Ishikawa (cell line): ENCODE results near the gene TBC1D20.

Source experiments
- CEBPB ChIP-seq: IDR thresholded peaks from 2 replicates; pipeline ENCODE4 v1.6.1; 2012
- CREB1 ChIP-seq: IDR thresholded peaks from 2 replicates; pipeline ENCODE4 v1.6.1; 2012; ENCODE audit warnings: low read depth
- EGR1 ChIP-seq: IDR thresholded peaks from 2 replicates; pipeline ENCODE4 v1.6.1; 2012
- EP300 ChIP-seq: IDR thresholded peaks from 2 replicates; pipeline ENCODE4 v1.6.1; 2012; ENCODE audit warnings: borderline replicate concordance
- FOXM1 ChIP-seq: IDR thresholded peaks from 2 replicates; pipeline ENCODE4 v1.6.1; 2012; ENCODE audit warnings: low read depth, borderline replicate concordance
- MAX ChIP-seq: IDR thresholded peaks from 2 replicates; pipeline ENCODE4 v1.6.1; 2012
- NFIC ChIP-seq: IDR thresholded peaks from 2 replicates; pipeline ENCODE4 v1.6.1; 2012
- RAD21 ChIP-seq: IDR thresholded peaks from 2 replicates; pipeline ENCODE4 v1.6.1; 2012; ENCODE audit warnings: low read depth
- REST ChIP-seq: IDR thresholded peaks from 2 replicates; pipeline ENCODE4 v1.6.1; 2012; ENCODE audit warnings: low read depth, mild to moderate bottlenecking
- TAF1 ChIP-seq: IDR thresholded peaks from 2 replicates; pipeline ENCODE4 v1.6.1; 2012; ENCODE audit warnings: low read depth, mild to moderate bottlenecking
- TCF12 ChIP-seq: IDR thresholded peaks from 2 replicates; pipeline ENCODE4 v1.6.1; 2012; ENCODE audit warnings: low read depth
- TEAD4 ChIP-seq: IDR thresholded peaks from 2 replicates; pipeline ENCODE4 v1.6.1; 2012
- YY1 ChIP-seq: IDR thresholded peaks from 2 replicates; pipeline ENCODE4 v1.6.1; 2012; ENCODE audit warnings: low read depth
- ZBTB7A ChIP-seq: IDR thresholded peaks from 2 replicates; pipeline ENCODE4 v1.6.1; 2012; ENCODE audit warnings: low read depth

- TF ChIP-seq TCF12: no peak
- TF ChIP-seq CEBPB: no peak
- no peak for TF ChIP-seq REST
- TF ChIP-seq MAX: no peak
- TF ChIP-seq TAF1: no peak
- TF ChIP-seq EP300: no peak
- no peak for TF ChIP-seq EGR1
- TF ChIP-seq YY1: no peak
- no peak for TF ChIP-seq ZBTB7A
- TF ChIP-seq RAD21: no peak
- no peak for TF ChIP-seq CREB1
- TF ChIP-seq NFIC: no peak
- no peak for TF ChIP-seq TEAD4
- TF ChIP-seq FOXM1: no peak
Measured at GRCh38 chr20:418858-419365, 43.4 kb downstream of the TBC1D20 start.
